GM21447 (cell line): ENCODE measurements around the gene IGSF23.

Experiments
- ATAC-seq: cut with Tn5 transposase; IDR thresholded peaks from one replicate; pipeline ENCODE4 v1.9.1; 2021; ENCODE audit not compliant: unreplicated experiment

The IGSF23 gene

DNA sequence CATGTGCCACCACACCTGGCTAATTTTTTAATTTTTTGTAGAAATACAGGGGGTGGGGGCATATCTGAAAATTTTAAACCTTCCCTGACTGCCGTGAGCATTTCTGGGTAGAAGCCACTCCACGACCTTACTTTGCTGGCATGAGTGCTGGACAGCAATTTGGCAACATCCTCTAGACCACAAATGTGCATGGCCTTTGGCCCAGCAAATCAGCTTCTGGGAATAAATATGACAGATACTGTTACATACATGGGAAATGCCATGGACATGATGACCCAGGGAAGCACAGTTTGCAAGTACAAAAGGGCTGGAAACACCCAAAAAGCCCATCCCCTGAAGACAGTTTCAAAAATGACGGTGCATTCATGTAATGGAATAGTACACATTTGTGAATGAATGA, 27.2 kb downstream of the IGSF23 start:
- ATAC-seq, result no peak

DNA sequence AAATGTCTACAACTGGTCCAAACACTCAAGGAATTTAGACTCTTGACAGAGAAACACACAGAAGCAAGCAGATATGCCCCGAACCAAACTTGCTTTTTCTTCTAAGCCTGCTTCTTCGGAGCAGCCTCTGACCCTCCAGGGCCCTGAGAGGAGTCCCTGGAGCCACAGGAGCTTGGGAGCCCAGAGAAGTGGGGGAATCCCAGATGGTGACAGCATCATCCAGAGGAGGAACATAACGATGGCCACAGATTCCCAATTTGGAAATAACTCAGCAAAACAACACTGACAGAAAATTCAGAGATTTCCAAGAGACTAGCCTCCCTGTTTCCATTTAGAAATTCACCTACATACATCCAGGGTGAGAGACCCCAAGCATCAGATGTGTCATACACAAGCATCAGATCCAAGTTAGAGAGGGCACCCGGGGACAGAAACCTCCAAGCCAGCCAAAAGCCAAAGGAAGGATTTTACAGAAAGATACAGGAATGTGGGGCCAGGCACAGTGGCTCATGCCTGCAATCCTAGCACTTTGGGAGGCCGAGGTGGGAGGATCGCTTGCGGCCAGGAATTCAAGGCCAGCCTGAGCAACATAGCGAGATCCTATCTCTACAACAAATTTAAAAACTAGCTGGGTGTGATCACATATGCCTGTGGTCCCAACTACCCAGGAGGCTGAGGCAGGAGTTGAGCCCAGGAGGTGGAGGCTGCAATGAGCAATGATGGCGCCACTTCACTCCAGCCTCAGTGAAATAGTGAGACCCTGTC, 28.3 kb downstream of the IGSF23 start:
- ATAC-seq, result no peak

DNA sequence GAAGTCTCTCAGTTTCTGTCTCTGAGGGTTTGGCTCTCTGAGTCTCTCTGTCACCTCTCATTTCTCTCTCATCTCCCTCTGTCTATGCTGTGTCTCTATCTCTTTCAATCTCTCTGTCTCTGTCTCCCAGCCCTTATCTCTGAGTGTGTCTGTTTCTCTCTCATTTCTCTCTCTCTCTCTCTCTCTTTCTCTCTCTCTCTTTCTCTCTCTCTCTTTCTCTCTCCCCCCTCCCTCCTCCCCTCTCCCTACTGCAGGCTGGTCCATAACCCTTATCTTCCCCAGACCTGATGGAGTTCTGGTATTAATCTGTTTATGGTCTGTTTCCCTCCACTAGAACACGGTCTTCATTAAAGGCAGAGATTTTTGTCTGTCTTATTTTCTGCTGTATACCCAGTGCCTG, 29.0 kb downstream of the IGSF23 start:
- no peak for ATAC-seq

DNA sequence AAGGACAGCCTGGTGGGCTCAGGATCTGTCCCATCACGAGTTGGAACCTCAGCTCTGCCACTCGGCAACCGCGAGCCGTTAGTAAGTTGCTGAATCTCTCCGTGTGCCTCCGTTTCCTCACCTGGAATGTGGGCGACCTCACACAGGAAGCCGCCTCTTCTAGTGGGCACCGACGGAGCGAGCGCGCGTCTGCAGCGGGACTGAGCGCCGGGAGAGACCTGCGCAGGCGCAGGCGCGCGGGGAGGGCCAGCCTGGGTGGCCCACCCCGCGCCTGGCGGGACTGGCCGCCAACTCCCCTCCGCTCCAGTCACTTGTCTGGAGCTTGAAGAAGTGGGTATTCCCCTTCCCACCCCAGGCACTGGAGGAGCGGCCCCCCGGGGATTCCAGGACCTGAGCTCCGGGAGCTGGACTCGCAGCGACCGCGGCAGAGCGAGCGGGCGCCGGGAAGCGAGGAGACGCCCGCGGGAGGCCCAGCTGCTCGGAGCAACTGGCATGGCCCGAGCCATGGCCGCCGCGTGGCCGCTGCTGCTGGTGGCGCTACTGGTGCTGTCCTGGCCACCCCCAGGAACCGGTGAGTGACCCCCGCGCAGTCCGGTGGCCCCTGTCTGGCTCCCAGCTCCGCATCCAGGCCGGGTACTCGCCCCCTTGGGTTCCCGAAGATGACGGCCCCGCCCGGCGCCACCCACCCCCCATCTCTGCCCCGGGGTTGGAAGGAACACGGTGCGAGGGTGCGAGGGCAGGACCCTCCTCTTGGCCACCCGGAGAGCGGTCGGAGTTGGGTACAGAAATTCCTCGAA, 30.4 kb downstream of the IGSF23 start, which contains the start of gene PVR:
Gene PVR, plus strand, starts transcription at position 306 of the 797 bp plus-strand sequence. Its CDS starts 187 bp downstream, at position 493.
- ATAC-seq, result no peak

DNA sequence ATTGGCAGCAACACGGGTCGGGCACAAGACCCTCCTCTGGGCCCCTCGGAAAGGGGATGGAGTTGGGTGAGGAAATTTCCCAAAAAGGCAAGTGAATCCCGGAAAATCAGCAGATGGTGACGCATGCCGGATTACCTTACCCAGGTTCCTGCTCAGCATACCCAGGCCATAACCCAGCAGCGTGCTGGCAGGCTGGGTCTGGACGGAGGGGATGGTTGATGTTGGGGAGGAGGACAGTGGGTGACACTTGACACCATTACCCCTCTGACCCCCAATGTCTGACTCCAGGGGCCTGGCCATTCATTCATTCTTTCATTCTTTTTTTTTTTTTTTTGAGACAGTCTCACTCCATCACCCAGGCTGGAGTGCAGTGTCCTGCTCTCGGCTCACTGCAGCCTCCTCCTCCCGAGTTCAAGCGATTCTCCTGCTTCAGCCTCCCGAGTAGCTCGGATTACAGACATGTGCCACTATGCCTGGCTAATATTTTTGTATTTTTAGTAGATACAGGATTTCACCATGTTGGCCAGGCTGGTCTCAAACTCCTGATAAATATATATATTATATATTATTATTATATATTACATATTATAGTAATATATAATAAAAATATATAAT, 31.1 kb downstream of the IGSF23 start:
- no peak for ATAC-seq

DNA sequence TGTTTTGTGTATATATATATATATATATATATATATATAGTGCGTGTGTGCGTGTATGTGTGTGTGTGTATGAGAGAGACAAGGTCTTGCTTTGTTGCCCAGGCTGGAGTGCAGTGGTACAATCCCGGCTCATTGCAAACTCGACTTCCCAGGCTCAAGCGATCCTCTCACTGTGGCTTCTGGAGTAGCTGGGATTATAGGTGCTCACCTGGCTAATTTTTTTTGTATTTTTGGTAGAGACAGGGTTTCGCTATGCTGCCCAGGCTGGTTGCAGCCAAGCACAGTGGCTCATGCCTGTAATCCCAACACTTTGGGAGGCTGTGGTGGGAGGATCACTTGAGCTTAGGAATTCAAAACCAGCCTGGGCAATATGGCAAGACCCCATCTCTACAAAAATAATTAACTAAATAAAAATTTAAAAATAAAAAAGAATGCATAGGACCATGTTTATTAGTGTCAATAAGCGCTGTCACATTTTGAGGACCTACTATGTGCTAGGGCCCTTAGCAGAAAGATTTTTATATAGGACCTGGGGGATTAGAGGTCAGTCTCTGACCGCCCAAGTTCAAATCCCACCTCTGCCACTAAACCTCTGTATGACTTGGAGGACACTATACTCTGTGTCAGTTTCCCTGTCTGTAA, 32.2 kb downstream of the IGSF23 start:
- ATAC-seq, result no peak

DNA sequence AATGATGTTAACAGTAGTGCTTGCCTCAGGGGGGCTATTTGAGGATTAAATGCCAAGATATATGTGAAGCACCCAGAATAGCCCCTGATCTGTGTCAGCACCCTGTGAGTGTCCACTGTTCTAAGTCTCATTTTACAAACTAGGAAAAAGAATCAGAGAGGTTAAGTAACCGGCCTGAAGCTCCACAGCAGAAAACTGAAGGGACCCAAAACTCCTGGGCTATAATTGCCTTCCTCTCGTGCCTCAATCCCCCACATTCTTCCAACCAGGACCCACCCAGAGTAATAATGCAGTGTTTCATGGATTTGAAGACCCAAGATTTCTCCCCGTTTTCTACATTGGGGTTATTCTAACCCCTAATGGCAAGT, 32.7 kb downstream of the IGSF23 start:
- ATAC-seq, result no peak

DNA sequence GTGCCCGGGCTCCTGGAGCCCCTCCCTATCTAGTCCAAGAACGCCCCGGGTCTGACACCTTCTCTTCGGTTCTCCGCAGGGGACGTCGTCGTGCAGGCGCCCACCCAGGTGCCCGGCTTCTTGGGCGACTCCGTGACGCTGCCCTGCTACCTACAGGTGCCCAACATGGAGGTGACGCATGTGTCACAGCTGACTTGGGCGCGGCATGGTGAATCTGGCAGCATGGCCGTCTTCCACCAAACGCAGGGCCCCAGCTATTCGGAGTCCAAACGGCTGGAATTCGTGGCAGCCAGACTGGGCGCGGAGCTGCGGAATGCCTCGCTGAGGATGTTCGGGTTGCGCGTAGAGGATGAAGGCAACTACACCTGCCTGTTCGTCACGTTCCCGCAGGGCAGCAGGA, 33.8 kb downstream of the IGSF23 start:
- no peak for ATAC-seq

DNA sequence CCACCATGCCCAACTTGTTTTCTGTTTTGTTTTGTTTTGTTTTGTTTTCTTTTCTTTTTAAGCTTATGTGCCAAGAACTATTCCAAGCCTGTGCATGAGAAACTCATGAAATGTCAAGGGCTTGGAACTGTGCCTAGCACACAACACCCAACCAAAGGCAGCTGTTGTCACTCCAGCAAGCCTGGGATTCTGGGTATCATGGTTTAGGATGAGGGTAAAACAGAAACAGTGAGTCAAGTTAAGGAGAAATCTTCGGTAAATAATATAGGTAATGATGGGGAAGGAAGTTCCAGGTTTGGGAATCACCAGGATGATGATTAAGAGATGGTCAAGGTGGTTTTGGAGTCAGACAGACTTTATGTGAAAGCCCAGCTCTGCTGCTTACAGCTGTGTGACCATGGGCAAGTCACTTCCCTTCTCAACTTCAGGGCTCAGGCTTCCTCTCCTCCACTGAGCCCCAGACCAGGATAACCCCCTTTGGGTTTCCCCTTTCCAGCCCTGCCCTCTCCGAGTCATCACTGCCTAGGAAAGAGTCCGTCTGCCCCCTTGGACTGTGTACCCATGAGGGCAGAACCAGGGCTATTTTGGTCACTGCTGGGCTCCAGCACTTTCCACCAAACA, 35.4 kb downstream of the IGSF23 start:
- no peak for ATAC-seq

DNA sequence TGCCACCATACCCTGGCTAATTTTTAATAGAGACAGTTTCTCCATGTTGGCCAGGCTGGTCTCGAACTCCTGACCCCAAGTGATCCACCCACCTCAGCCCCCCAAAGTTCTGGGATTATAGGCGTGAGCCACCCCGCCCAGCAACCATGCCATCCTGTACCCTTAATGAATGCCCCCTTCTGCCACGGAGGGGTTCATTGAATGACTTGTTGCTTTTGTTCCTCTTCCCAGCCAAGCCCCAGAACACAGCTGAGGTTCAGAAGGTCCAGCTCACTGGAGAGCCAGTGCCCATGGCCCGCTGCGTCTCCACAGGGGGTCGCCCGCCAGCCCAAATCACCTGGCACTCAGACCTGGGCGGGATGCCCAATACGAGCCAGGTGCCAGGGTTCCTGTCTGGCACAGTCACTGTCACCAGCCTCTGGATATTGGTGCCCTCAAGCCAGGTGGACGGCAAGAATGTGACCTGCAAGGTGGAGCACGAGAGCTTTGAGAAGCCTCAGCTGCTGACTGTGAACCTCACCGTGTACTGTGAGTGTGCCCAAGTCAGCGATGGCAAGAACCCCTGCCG, 36.3 kb downstream of the IGSF23 start:
- ATAC-seq, result no peak

DNA sequence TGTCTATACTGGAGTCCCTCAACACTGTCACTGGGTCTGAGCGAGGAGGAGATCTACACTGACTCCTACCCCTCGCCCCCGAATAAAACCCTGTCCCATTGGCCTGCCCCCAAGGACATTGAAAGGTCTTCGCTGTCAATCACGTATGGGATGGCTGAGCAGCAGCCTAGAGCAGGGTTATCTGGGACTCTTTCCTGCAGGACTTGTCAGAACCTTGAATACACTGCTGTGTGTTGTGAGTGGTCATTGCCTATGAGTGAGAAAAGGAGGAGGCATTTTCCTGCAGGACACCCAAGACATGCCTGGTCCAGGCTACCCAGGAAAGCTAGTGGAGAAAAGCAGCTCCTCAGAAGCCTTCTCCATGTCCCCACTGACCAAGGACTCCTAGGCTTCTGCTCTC, 40.0 kb downstream of the IGSF23 start:
- no peak for ATAC-seq

DNA sequence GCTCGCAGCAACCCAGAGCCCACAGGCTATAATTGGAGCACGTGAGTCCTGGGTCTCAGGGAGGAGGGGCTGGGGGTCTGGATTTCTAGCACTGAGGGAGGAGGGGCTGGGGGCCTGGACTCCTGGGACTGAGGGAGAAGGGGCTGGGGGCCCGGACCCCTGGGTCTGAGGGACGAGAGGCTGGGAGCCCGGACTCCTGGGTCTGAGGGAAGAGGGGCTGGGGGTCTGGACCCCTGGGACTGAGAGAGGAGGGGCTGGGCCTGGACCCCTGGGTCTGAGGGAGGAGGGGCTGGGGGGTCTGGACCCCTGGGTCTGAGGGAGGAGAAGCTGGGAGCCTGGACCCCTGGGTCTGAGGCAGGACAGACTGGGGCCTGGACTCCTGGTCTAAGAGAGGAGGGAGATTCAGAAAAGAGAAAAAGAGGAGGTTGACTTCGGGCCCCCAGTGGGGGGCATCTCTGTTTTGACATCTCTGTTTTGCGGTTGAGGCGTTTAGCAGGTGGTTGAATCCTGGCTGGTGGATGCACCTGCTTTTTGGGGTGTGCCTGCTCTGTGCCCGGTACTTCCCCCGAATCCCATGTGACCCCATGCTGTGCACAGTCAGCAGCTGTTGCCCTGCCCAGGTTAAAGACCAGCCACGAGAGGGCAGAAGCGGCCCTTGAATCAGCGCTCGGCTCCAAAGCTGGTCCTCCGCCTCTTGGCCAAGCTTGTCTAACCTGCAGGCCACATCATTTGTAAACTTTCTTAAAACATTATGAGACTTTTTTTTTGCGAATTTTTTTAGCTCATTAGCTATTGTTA, 40.8 kb downstream of the IGSF23 start:
- no peak for ATAC-seq

DNA sequence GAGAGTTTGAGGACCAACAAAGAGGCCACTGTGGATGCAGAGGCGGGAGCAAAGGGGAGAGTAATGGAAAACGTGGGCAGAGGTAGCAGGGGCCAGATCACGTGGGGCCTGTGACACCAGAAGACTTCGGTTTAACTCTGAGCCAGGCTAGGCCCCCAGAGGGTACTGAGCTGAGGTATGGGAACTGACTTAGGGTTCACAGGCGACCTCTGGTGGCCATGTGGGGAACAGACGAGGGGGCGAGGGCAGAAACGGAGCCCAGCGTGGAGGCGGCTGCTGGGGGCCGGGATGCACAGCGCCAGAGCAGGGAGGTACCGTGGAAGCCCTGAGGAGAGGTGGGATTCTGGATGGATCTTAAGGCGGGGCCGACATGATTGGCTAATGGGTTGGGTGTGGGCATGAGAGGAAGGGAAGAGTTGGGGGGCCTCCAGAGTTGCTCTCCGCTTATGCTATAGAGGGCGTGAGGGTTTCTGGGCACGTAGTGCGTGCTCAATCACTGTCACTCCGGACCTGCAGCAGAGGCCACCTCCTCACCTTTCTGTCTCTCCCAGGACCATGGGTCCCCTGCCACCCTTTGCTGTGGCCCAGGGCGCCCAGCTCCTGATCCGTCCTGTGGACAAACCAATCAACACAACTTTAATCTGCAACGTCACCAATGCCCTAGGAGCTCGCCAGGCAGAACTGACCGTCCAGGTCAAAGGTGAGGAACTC, 44.0 kb downstream of the IGSF23 start:
- no peak for ATAC-seq

DNA sequence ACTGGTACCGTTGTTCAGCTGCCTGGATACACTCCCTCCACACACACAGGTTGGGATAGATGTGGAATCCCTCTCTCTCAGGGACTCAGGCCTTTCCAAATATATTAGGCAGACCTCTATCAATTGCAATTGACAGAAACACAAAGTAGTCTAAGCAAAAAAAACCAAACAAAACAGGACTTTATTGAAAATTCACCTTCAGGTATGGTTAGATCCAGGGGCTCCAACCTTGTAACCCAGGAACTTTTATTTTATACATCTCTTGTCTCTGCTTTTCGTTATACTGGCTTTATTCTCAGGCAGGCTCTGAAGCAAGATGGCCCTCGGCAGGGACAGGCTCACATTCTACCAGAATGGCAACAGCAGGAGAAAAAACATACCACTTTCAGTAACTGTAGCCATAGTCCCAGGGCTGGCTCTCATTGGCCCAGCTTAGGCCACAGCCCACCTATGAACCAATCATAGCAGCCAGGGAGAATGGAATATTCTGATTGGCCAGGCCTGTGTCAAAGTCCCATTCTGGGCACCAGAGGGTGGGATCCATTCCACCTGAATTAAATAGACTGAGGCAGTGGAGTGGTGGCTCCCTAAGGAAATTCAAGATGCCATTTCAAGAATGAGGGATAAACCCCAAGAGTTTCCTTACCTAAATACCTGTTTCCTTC, 44.8 kb downstream of the IGSF23 start:
- no peak for ATAC-seq

DNA sequence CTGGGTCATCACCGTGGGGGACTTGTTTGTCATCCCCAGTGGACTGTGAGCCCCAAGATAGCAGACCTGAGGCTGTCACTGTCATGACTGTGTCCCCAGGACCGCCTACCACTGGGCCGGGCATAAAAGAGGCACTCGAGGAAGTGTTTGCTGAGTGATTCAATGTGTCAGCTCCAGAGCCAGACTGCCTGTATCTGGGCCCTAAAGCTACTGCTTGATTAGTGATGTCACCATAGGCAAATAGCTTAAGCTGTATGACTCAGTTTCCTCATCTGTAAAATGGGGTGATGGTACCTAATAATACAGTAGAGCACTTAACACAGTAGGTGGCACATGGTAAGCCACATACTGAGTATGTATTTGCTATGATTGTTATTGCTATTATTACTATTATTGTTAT, 46.7 kb downstream of the IGSF23 start:
- no peak for ATAC-seq

DNA sequence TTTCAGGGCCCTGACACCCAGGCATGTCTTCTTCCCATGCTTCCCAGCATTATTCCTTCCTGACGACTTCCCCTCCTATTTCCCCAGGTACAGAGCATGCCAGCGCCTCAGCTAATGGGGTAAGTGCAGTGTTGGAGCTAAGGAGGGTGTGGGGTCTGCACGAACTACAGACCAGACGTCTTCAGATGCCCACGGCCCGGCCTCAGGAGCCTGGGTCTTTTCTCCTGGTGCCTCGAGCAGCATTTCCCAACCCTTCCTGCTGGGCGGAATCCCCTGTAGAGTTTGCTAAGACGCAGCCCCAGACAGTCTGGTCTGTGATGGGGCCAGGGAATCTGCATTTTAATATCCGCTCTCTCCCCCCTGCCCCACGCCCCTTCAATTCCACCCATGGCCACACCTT, 47.8 kb downstream of the IGSF23 start:
- ATAC-seq, result no peak

DNA sequence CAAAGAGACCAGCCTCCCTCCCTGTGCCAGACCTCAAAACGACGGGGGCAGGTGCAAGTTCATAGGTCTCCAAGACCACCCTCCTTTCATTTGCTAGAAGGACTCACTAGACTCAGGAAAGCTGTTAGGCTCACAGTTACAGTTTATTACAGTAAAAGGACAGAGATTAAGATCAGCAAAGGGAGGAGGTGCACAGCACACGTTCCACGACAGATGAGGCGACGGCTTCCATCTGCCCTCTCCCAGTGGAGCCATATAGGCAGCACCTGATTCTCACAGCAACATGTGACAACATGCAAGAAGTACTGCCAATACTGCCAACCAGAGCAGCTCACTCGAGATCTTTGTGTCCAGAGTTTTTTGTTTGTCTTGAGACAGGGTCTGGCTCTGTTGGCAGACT, 48.5 kb downstream of the IGSF23 start:
- ATAC-seq, result no peak

DNA sequence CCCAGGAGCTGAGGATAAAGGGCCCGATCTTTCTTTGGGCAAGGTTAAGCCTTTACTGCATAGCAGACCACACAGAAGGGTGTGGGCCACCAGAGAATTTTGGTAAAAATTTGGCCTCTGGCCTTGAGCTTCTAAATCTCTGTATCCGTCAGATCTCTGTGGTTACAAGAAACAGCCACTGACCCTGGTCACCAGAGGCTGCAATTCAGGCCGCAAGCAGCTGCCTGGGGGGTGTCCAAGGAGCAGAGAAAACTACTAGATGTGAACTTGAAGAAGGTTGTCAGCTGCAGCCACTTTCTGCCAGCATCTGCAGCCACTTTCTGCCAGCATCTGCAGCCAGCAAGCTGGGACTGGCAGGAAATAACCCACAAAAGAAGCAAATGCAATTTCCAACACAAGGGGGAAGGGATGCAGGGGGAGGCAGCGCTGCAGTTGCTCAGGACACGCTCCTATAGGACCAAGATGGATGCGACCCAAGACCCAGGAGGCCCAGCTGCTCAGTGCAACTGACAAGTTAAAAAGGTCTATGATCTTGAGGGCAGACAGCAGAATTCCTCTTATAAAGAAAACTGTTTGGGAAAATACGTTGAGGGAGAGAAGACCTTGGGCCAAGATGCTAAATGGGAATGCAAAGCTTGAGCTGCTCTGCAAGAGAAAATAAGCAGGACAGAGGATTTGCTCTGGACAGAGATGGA, 49.5 kb downstream of the IGSF23 start:
- no peak for ATAC-seq
